Transverse colon (tissue), 3 donors: ENCODE measurements around the gene MED23.

Source experiments
- CTCF ChIP-seq, 5 experiments: fragments of 200-600 bp in 3 of 5; fragments of 450-650 bp in 2 of 5; sonication (generic) in 3 of 5; IDR thresholded peaks; 1 replicate in 2 of 5; 2 replicates in 3 of 5; pipeline ENCODE4 v1.5.1; 2016 to 2017; ENCODE audit warnings: antibody characterized with exemption in 5 of 5, inconsistent platforms in 3 of 5, mild to moderate bottlenecking in 2 of 5, moderate library complexity in 1 of 5
- EP300 ChIP-seq: sonication (generic); formaldehyde crosslinking; IDR thresholded peaks from one replicate; pipeline ENCODE4 v1.6.1; 2017; ENCODE audit warnings: antibody characterized with exemption, low read depth
- POLR2A ChIP-seq: fragments of 450-650 bp; IDR thresholded peaks from one replicate; pipeline ENCODE4 v1.6.1; 2016; ENCODE audit warnings: antibody characterized with exemption, mild to moderate bottlenecking, moderate library complexity

DNA sequence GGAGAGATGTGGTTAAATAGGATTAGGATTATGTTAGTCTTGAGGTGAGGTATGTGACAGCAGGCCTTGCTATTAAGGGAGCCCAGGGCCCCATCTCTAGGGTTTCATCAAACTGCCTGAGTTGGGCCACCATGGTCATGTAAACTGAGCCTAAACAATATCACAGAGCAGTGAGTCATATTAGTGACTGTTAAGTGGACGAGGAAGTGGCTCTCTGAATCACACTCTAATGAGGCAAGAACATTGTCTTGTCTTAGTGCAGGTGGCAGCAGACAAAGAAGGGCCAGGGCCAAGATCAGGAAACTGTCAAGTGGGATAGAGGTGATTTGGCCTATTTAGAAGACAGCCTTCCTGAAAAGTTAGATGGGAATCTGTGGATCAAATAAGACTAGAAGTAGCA, 32.2 kb upstream of the MED23 start:
- no peak for TF ChIP-seq POLR2A
- TF ChIP-seq CTCF (IDR thresholded peaks at IDR 0.05), result no peak
- TF ChIP-seq EP300, result no peak
